GM10847 (cell line): ENCODE results near the gene SPPL2B.

Experiments used
- POLR2A ChIP-seq: IDR thresholded peaks from 2 replicates; pipeline ENCODE4 v1.6.1; 2011; ENCODE audit not compliant: insufficient read length; ENCODE audit errors: extremely low read depth

The SPPL2B gene

GRCh38 chr19:2382530-2383222 lies 54.2 kb downstream of the SPPL2B start:
- no peak for TF ChIP-seq POLR2A

GRCh38 chr19:2385053-2385721 lies 56.7 kb downstream of the SPPL2B start:
- TF ChIP-seq POLR2A = no peak

GRCh38 chr19:2387367-2388288 lies 59.1 kb downstream of the SPPL2B start:
- TF ChIP-seq POLR2A = no peak

- TF ChIP-seq POLR2A = no peak
Measured at GRCh38 chr19:2389594-2389993, 61.1 kb downstream of the SPPL2B start.

- TF ChIP-seq POLR2A = no peak
Measured at GRCh38 chr19:2391118-2391725, 62.7 kb downstream of the SPPL2B start.

- TF ChIP-seq POLR2A = no peak
Measured at GRCh38 chr19:2392366-2392765, 63.9 kb downstream of the SPPL2B start.

GRCh38 chr19:2394054-2394441 lies 65.6 kb downstream of the SPPL2B start:
- TF ChIP-seq POLR2A = no peak

- no peak for TF ChIP-seq POLR2A
Measured at GRCh38 chr19:2394442-2395292, 66.2 kb downstream of the SPPL2B start.

- TF ChIP-seq POLR2A = no peak
Measured at GRCh38 chr19:2398735-2399305, 70.3 kb downstream of the SPPL2B start.

- TF ChIP-seq POLR2A = no peak
Measured at GRCh38 chr19:2399582-2399981, 71.1 kb downstream of the SPPL2B start.
